ENCODE data around the gene SARDH.

The SARDH gene

GRCh38 chr9:133772581-133772980 is 34.4 kb upstream of the SARDH start:
- Histone ChIP-seq H3K27me3 (ENCODE audit: insufficient read depth, low read depth, severe bottlenecking) (no peaks in the 10 kb centered on the region), H3K27ac (no peak overlapping the region), H3K4me3 (ENCODE audit: low read depth, low read length) (no peak overlapping the region), H3K36me3 (peaks cover 62% of the 10 kb centered on the region), H3K9me3 (ENCODE audit: severe bottlenecking) (peaks cover 6% of the 10 kb centered on the region)
- DNase-seq, result no peak
- TF ChIP-seq CTCF (IDR thresholded peaks at IDR 0.05; ENCODE audit: low read depth, low read length), result no peak

GRCh38 chr9:133771486-133772482 is 33.6 kb upstream of the SARDH start:
- peaks cover 63% of the 10 kb centered on the region for H3K36me3 ChIP-seq
- TF ChIP-seq CTCF (IDR thresholded peaks at IDR 0.05; ENCODE audit: low read depth, low read length), result no peak
- DNase-seq, result peak; percentile 5

GRCh38 chr9:133770076-133770777 is 32.1 kb upstream of the SARDH start:
- no peak overlapping the region for H3K4me3 ChIP-seq (ENCODE audit: low read depth, low read length)
- peaks cover 64% of the 10 kb centered on the region for H3K36me3 ChIP-seq
- H3K27ac ChIP-seq, result no peak overlapping the region
- peaks cover 14% of the 10 kb centered on the region for H3K9me3 ChIP-seq (ENCODE audit: severe bottlenecking)
- no peak for TF ChIP-seq CTCF (IDR thresholded peaks at IDR 0.05; ENCODE audit: low read depth, low read length)
- peak; percentile 5 for DNase-seq
- H3K27me3 ChIP-seq (ENCODE audit: insufficient read depth, low read depth, severe bottlenecking), result no peaks in the 10 kb centered on the region

More at GRCh38 chr9:133771486-133772482, 33.6 kb upstream of the SARDH start:
- Histone ChIP-seq H3K27me3 (ENCODE audit: insufficient read depth, low read depth, severe bottlenecking) (no peaks in the 10 kb centered on the region), H3K27ac (no peak overlapping the region), H3K9me3 (ENCODE audit: severe bottlenecking) (peaks cover 11% of the 10 kb centered on the region), H3K4me3 (ENCODE audit: low read depth, low read length) (no peak overlapping the region)

- DNase-seq, result peak; percentile 10
- H3K36me3 ChIP-seq, result peaks cover 59% of the 10 kb centered on the region
- TF ChIP-seq CTCF (IDR thresholded peaks at IDR 0.05; ENCODE audit: low read depth, low read length), result no peak
- peak overlapping the region; percentile 51 for H3K27ac ChIP-seq
- no peaks in the 10 kb centered on the region for H3K27me3 ChIP-seq (ENCODE audit: insufficient read depth, low read depth, severe bottlenecking)
- H3K9me3 ChIP-seq (ENCODE audit: severe bottlenecking), result peaks cover 14% of the 10 kb centered on the region
- no peak overlapping the region for H3K4me3 ChIP-seq (ENCODE audit: low read depth, low read length)
These were observed 31.4 kb upstream of the SARDH start for GRCh38 chr9:133769511-133770075.

- DNase-seq, result peak; percentile 99
- Histone ChIP-seq H3K27ac (peak overlapping the region; percentile 51), H3K4me3 (ENCODE audit: low read depth, low read length) (no peak overlapping the region), H3K36me3 (peaks cover 58% of the 10 kb centered on the region), H3K9me3 (ENCODE audit: severe bottlenecking) (peaks cover 9% of the 10 kb centered on the region), H3K27me3 (ENCODE audit: insufficient read depth, low read depth, severe bottlenecking) (no peaks in the 10 kb centered on the region)
- TF ChIP-seq CTCF (IDR thresholded peaks at IDR 0.05; ENCODE audit: low read depth, low read length), result peak; percentile 93
These were observed 30.8 kb upstream of the SARDH start for GRCh38 chr9:133768859-133769510.

All from WERI-Rb-1 (cell line).